ENCODE data around the gene SLC35D1.

- TF ChIP-seq SNAI2 (CRISPR knock-in tag; IDR thresholded peaks at IDR 0.05) (no peak), OSR1 (CRISPR knock-in tag; IDR thresholded peaks at IDR 0.05) (no peak), CREB5 (CRISPR knock-in tag; IDR thresholded peaks at IDR 0.05; ENCODE audit: low read depth) (no peak), ARNTL (CRISPR knock-in tag; IDR thresholded peaks at IDR 0.05; ENCODE audit: borderline replicate concordance, low read depth) (no peak), RARB (CRISPR knock-in tag; IDR thresholded peaks at IDR 0.05) (no peak), ESRRG (CRISPR knock-in tag; IDR thresholded peaks at IDR 0.05) (no peak), ZNF70 (CRISPR knock-in tag; IDR thresholded peaks at IDR 0.05) (no peak), PATZ1 (CRISPR knock-in tag; IDR thresholded peaks at IDR 0.05; ENCODE audit: borderline replicate concordance) (no peak)
These were observed 73.1 kb downstream of the SLC35D1 start for GRCh38 chr1:66980745-66981367.

Data from SK-N-SH treated with all-trans-retinoic acid at 6 μM for 48 hours (cell line).